ENCODE results near the gene PLD6.

DNA sequence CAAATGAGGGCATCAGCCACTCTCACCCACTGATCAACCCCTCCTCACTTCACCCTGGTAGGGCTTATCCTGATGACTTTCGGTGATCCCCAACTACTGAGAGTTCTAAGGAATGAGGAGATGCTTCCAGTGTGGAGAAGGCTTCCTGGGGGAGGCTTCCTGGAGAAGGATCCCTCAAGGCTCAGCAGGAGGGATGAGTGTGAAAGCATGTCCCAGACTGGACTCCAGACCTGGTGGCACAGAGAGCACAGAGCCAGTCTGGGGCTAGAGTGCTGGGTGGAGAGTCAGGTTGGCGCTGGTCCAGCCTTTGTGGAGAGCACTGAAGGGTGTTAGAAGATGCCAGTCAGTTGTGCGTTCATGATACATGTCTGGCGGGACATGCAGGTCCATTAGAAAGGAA, 53.7 kb downstream of the PLD6 start:
- TF ChIP-seq EZH2 (IDR thresholded peaks at IDR 0.05; ENCODE audit: insufficient read depth, poor library complexity, severe bottlenecking) = no peak
- no peak for TF ChIP-seq EZH2phosphoT487 (IDR thresholded peaks at IDR 0.05; ENCODE audit: insufficient read depth, low read depth)
